Measurements from ENCODE around the gene RALGAPB. TPM values are rescaled to one million over a fixed set of nuclear protein-coding genes. Genes with fewer than 3 reads are reported as not detected.

Gene RALGAPB
- total and polyA plus RNA-seq, 2 experiments from 2014 or later = 10.2 to 40.4 TPM

DNA sequence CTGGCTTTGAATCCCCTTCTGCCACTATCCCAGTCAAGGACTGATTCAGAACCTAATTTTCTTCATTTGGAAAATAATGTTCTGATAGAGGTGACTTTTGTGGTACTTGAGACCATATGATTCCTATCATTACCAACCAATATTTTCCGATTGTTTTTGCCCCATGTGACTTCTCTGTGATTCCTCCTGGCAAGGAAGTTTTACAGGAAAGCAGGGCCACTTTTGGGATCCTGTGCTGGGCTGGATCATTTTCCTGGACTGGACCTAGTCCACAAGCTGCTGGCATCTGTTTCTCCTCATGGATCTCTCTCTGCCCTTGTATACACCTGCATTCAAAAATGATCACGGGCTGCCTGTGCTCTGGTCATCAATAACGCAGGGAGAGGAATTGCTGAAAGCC is 23.6 kb upstream of the RALGAPB start (continued):
- no peak for TF ChIP-seq ZNF462 (CRISPR knock-in tag; IDR thresholded peaks at IDR 0.05)

GRCh38 chr20:38450412-38450975 is 22.1 kb upstream of the RALGAPB start:
- no peak overlapping the region for H2AFZ ChIP-seq
- H3K27me3 Mint-ChIP-seq (ENCODE audit: insufficient read depth, low read depth, poor library complexity) = peaks cover 10% of the 10 kb centered on the region
- H4K20me1 ChIP-seq (replicated peaks; ENCODE audit: insufficient read depth) = no peaks in the 10 kb centered on the region
- no peaks in the 10 kb centered on the region for H3F3A ChIP-seq (replicated peaks; ENCODE audit: low read depth)
- H3K4me3 Mint-ChIP-seq = no peak overlapping the region
- DNase-seq (ENCODE audit: low spot score) (no peak), ATAC-seq (no peak)
- 0 out of 2 replicates have a peak, but pooled peaks cover 5% of the 10 kb centered on the region for H3K79me2 ChIP-seq (replicated peaks; ENCODE audit: insufficient read depth)
- H3K4me1 Mint-ChIP-seq = peaks cover 12% of the 10 kb centered on the region
- H3K36me3 Mint-ChIP-seq (ENCODE audit: low read depth) = peaks cover 30% of the 10 kb centered on the region
- H3K4me2 ChIP-seq = no peak overlapping the region
- peaks cover 6% of the 10 kb centered on the region for H3K4me1 ChIP-seq (ENCODE audit: insufficient read depth)
- H3K9me2 ChIP-seq (ENCODE audit: insufficient read depth) = no peaks in the 10 kb centered on the region
- no peaks in the 10 kb centered on the region for H3K9me3 Mint-ChIP-seq
- no peak overlapping the region for H3K27ac Mint-ChIP-seq
- no peaks in the 10 kb centered on the region for H3K27me3 ChIP-seq (ENCODE audit: insufficient read depth)
- H3K4me3 ChIP-seq = no peak overlapping the region
- H3K36me3 ChIP-seq (ENCODE audit: insufficient read depth) = no peaks in the 10 kb centered on the region
- H3K27ac ChIP-seq (ENCODE audit: low read depth) = no peak overlapping the region
- TF ChIP-seq EZH2phosphoT487 (IDR thresholded peaks at IDR 0.05; ENCODE audit: unreplicated experiment) (no peak), ZNF462 (CRISPR knock-in tag; IDR thresholded peaks at IDR 0.05) (no peak), EZH2 (IDR thresholded peaks at IDR 0.05; ENCODE audit: low read depth, unreplicated experiment) (no peak), JUNB (IDR thresholded peaks at IDR 0.05; ENCODE audit: unreplicated experiment) (no peak), CREB1 (CRISPR knock-in tag; IDR thresholded peaks at IDR 0.05; ENCODE audit: low read depth) (no peak)
- TF ChIP-seq, protein P1, sequence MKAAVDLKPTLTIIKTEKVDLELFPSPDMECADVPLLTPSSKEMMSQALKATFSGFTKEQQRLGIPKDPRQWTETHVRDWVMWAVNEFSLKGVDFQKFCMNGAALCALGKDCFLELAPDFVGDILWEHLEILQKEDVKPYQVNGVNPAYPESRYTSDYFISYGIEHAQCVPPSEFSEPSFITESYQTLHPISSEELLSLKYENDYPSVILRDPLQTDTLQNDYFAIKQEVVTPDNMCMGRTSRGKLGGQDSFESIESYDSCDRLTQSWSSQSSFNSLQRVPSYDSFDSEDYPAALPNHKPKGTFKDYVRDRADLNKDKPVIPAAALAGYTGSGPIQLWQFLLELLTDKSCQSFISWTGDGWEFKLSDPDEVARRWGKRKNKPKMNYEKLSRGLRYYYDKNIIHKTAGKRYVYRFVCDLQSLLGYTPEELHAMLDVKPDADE (IDR thresholded peaks at IDR 0.05) = no peak

Measured in GM23338 (cell line).